ENCODE results near the gene SLC24A3.

SLC24A3 gene

GRCh38 chr20:19320005-19320404 is 107.6 kb downstream of the SLC24A3 start:
- no peak for DNase-seq
- Mint-ChIP-seq H3K9me3 (no peaks in the 10 kb centered on the region), H3K4me3 (no peak overlapping the region), H3K36me3 (ENCODE audit: low read depth) (no peaks in the 10 kb centered on the region), H3K27me3 (ENCODE audit: low read depth, poor library complexity) (peaks cover 9% of the 10 kb centered on the region), H3K4me1 (peaks cover 45% of the 10 kb centered on the region), H3K27ac (no peak overlapping the region)
- TF ChIP-seq, protein P1, sequence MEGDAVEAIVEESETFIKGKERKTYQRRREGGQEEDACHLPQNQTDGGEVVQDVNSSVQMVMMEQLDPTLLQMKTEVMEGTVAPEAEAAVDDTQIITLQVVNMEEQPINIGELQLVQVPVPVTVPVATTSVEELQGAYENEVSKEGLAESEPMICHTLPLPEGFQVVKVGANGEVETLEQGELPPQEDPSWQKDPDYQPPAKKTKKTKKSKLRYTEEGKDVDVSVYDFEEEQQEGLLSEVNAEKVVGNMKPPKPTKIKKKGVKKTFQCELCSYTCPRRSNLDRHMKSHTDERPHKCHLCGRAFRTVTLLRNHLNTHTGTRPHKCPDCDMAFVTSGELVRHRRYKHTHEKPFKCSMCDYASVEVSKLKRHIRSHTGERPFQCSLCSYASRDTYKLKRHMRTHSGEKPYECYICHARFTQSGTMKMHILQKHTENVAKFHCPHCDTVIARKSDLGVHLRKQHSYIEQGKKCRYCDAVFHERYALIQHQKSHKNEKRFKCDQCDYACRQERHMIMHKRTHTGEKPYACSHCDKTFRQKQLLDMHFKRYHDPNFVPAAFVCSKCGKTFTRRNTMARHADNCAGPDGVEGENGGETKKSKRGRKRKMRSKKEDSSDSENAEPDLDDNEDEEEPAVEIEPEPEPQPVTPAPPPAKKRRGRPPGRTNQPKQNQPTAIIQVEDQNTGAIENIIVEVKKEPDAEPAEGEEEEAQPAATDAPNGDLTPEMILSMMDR (IDR thresholded peaks at IDR 0.05), result no peak

- Mint-ChIP-seq H3K4me1 (peaks cover 33% of the 10 kb centered on the region), H3K4me3 (no peak overlapping the region), H3K27ac (no peak overlapping the region), H3K27me3 (ENCODE audit: low read depth, poor library complexity) (peaks cover 12% of the 10 kb centered on the region), H3K36me3 (ENCODE audit: low read depth) (no peaks in the 10 kb centered on the region), H3K9me3 (no peaks in the 10 kb centered on the region)
- DNase-seq, result no peak
- TF ChIP-seq, protein P1 (IDR thresholded peaks at IDR 0.05), result no peak
These were observed 108.7 kb downstream of the SLC24A3 start for GRCh38 chr20:19321176-19321575.

DNA sequence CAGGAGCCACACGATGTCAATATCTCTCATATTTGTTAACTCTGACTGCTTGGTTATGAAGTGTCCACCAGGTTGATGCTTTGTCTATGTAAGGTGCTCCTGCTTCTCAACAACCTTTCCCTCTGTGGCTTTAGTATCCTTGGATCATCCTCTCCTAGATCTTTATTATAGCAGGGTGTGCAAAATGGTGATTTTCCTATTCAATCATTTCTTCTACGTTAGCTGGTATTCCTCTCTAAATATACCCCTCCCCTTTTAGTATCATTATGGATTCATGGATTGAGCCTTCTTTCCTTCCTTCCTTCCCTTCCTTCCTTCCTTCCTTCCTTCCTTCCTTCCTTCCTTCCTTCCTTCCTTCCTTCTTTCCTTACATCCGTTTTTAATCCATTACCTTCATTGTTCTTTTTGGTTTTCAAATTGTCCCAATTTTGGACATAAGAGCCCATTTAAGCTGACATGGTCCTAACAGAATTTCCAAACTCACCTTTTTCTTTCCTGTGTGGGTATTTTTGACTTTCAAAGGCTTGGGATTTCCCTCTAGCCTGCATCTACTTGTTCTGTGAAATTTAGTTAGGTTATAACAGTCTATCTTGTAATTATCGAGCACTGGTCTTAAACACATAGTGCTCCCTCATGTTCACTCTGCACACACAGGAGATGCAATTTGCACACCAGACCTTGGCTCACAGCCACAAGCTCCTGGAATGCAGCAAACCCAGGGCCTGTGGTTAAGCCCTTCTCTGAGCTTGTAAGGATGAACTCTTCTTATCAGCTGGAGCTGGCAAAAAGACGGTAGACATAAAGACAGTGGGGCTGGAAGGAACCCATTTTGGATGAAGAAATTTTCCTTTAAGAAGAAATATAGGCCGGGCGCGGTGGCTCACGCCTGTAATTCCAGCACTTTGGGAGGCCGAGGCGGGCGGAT is 109.9 kb downstream of the SLC24A3 start:
- Mint-ChIP-seq H3K27me3 (ENCODE audit: low read depth, poor library complexity) (peaks cover 12% of the 10 kb centered on the region), H3K4me1 (peaks cover 22% of the 10 kb centered on the region), H3K27ac (no peak overlapping the region), H3K9me3 (no peaks in the 10 kb centered on the region), H3K36me3 (ENCODE audit: low read depth) (peaks cover 4% of the 10 kb centered on the region), H3K4me3 (no peak overlapping the region)
- no peak for DNase-seq
- TF ChIP-seq, protein P1 (IDR thresholded peaks at IDR 0.05), result no peak

GRCh38 chr20:19327401-19327800 is 115.0 kb downstream of the SLC24A3 start:
- Mint-ChIP-seq H3K4me3 (no peak overlapping the region), H3K4me1 (peaks cover 10% of the 10 kb centered on the region), H3K27ac (no peak overlapping the region), H3K36me3 (ENCODE audit: low read depth) (peaks cover 7% of the 10 kb centered on the region), H3K27me3 (ENCODE audit: low read depth, poor library complexity) (peaks cover 11% of the 10 kb centered on the region), H3K9me3 (peaks cover 4% of the 10 kb centered on the region)
- no peak for DNase-seq
- TF ChIP-seq, protein P1 (IDR thresholded peaks at IDR 0.05), result no peak

GRCh38 chr20:19328676-19329075 is 116.2 kb downstream of the SLC24A3 start:
- DNase-seq, result no peak
- H3K36me3 Mint-ChIP-seq (ENCODE audit: low read depth), result peaks cover 7% of the 10 kb centered on the region
- TF ChIP-seq, protein P1 (IDR thresholded peaks at IDR 0.05), result no peak
- no peak overlapping the region for H3K4me3 Mint-ChIP-seq
- H3K27me3 Mint-ChIP-seq (ENCODE audit: low read depth, poor library complexity), result peaks cover 8% of the 10 kb centered on the region
- peaks cover 23% of the 10 kb centered on the region for H3K4me1 Mint-ChIP-seq
- H3K9me3 Mint-ChIP-seq, result peaks cover 4% of the 10 kb centered on the region
- no peak overlapping the region for H3K27ac Mint-ChIP-seq

DNA sequence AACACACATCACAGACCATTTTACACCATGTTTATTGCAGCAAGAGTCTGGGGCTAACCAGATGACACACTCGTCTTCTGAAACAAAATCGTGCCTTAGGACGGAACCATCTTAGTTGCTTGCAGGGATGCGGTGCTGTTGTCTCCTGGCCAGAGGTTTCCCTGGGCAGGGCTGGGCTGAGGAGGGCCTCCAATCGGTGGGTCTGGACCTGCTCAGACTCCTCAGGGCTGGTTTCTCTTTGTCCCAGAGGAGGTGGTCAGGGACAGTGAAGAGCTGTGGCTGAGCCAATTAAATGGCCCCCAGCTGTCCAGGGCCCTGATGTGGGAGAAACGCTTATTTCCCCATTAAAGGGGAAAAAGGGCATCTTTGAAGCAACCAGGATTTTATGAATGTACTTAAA is 117.6 kb downstream of the SLC24A3 start:
- H3K4me3 Mint-ChIP-seq, result no peak overlapping the region
- H3K27me3 Mint-ChIP-seq (ENCODE audit: low read depth, poor library complexity), result peaks cover 6% of the 10 kb centered on the region
- H3K27ac Mint-ChIP-seq, result no peak overlapping the region

More for the DNA sequence above, 117.6 kb downstream of the SLC24A3 start:
- H3K36me3 Mint-ChIP-seq (ENCODE audit: low read depth), result peaks cover 7% of the 10 kb centered on the region
- DNase-seq, result no peak
- H3K4me1 Mint-ChIP-seq, result peaks cover 28% of the 10 kb centered on the region
- H3K9me3 Mint-ChIP-seq, result peaks cover 4% of the 10 kb centered on the region
- TF ChIP-seq, protein P1 (IDR thresholded peaks at IDR 0.05), result no peak
